IMR-90 (cell line): ENCODE measurements around the gene BTG3. TPM values are rescaled to one million over a fixed set of nuclear protein-coding genes. Genes with fewer than 3 reads are reported as not detected.

Source experiments
- ATAC-seq: fragments of 200-7000 bp; cut with Tn5 transposase; 2 replicates; pipeline ENCODE4 v1.9.1; 2020; ENCODE audit warnings: low read depth, mild to moderate bottlenecking, moderate library complexity
- BruUV-seq: library from RNA; stranded (reverse); fragments of 400-500 nt; replicated peaks from 2 replicates; lab custom pipeline; 2021; lab: Mats Ljungman, UMichigan
- CTCF ChIA-PET: fragments of 300-600 bp; formaldehyde crosslinking; extraction: SDS; loops from one replicate; lab custom pipeline; 2021; ENCODE audit warnings: antibody characterized with exemption; lab: Yijun Ruan, JAX
- POLR2A ChIA-PET: fragments of 300-600 bp; sonication (Branson Sonifier 250); formaldehyde crosslinking; loops from one replicate; lab custom pipeline; 2022; ENCODE audit warnings: antibody characterized with exemption; ENCODE audit not compliant: unreplicated experiment; lab: Charles Lee
- DNase-seq: peaks from one replicate; pipeline ENCODE4 v3.0.0; 2013
- H2AFZ ChIP-seq: replicated peaks from 2 replicates; pipeline ENCODE3; 2013; ENCODE audit warnings: low read length, mild to moderate bottlenecking; ENCODE audit not compliant: poor library complexity
- H2AK5ac ChIP-seq: 2 replicates; pipeline ENCODE4 v1.6.1; 2013; ENCODE audit warnings: low read depth, low read length, inconsistent platforms
- H2AK9ac ChIP-seq: replicated peaks from 2 replicates; pipeline ENCODE3; 2013; ENCODE audit warnings: mild to moderate bottlenecking, low read depth, low read length, moderate library complexity; ENCODE audit not compliant: poor library complexity
- H2BK120ac ChIP-seq: 2 replicates; pipeline ENCODE4 v1.6.1; 2013; ENCODE audit warnings: low read depth, low read length, inconsistent platforms
- H2BK15ac ChIP-seq: 3 replicates; pipeline ENCODE4 v1.6.1; 2013; ENCODE audit warnings: low read depth, low read length, inconsistent platforms
- H2BK20ac ChIP-seq: 2 replicates; pipeline ENCODE4 v1.6.1; 2013; ENCODE audit warnings: low read depth, mild to moderate bottlenecking, inconsistent platforms, low read length, moderate library complexity
- H2BK5ac ChIP-seq: 2 replicates; pipeline ENCODE4 v1.6.1; 2013; ENCODE audit warnings: mild to moderate bottlenecking, low read depth, low read length, inconsistent platforms; ENCODE audit not compliant: poor library complexity, severe bottlenecking
- H3K14ac ChIP-seq: replicated peaks from 2 replicates; pipeline ENCODE4 v1.6.1; 2013; ENCODE audit warnings: low read depth, low read length, inconsistent platforms
- H3K18ac ChIP-seq: 2 replicates; pipeline ENCODE4 v1.6.1; 2013; ENCODE audit warnings: low read depth, low read length, control low read depth
- H3K23ac ChIP-seq: 2 replicates; pipeline ENCODE4 v1.6.1; 2013; ENCODE audit warnings: low read depth, low read length, inconsistent platforms
- H3K27ac ChIP-seq: 2 replicates; pipeline ENCODE4 v1.5.1; 2013; ENCODE audit warnings: mild to moderate bottlenecking, control low read depth, low read length; ENCODE audit not compliant: insufficient read depth
- H3K27me3 ChIP-seq: 2 replicates; pipeline ENCODE4 v1.6.1; 2013; ENCODE audit warnings: low read length; ENCODE audit not compliant: control insufficient read depth, insufficient read depth
- H3K36me3 ChIP-seq: 2 replicates; pipeline ENCODE4 v1.6.1; 2013; ENCODE audit warnings: low read length, mixed read lengths; ENCODE audit not compliant: control insufficient read depth, insufficient read depth
- H3K4ac ChIP-seq: 2 replicates; pipeline ENCODE4 v1.6.1; 2013; ENCODE audit warnings: low read depth, low read length, inconsistent platforms
- H3K4me1 ChIP-seq: 2 replicates; pipeline ENCODE4 v1.6.1; 2013; ENCODE audit warnings: low read length, mixed read lengths; ENCODE audit not compliant: control insufficient read depth, insufficient read depth
- H3K4me2 ChIP-seq: 2 replicates; pipeline ENCODE4 v1.6.1; 2013; ENCODE audit warnings: low read depth, mild to moderate bottlenecking, control low read depth, low read length, moderate library complexity
- H3K4me3 ChIP-seq: 2 replicates; pipeline ENCODE4 v1.5.1; 2013; ENCODE audit warnings: low read depth, mild to moderate bottlenecking, control low read depth, low read length, moderate library complexity; ENCODE audit not compliant: insufficient read depth
- H3K56ac ChIP-seq: 2 replicates; pipeline ENCODE4 v1.6.1; 2013; ENCODE audit warnings: low read length, inconsistent platforms; ENCODE audit not compliant: insufficient read depth; ENCODE audit errors: extremely low read depth
- H3K79me1 ChIP-seq, 2 experiments: 2 replicates each; pipeline ENCODE4 v1.6.1; 2013; ENCODE audit warnings: low read length in 2 of 2, inconsistent platforms in 1 of 2, low read depth in 1 of 2
- H3K9ac ChIP-seq: 2 replicates; pipeline ENCODE4 v1.6.1; 2013; ENCODE audit warnings: low read depth, low read length, control low read depth
- H3K9me1 ChIP-seq: 2 replicates; pipeline ENCODE4 v1.6.1; 2013; ENCODE audit warnings: low read length, inconsistent platforms; ENCODE audit not compliant: insufficient read depth
- H3K9me3 ChIP-seq: 2 replicates; pipeline ENCODE4 v1.6.1; 2013; ENCODE audit warnings: low read length; ENCODE audit not compliant: control insufficient read depth, insufficient read depth
- H4K20me1 ChIP-seq: 2 replicates; pipeline ENCODE4 v1.6.1; 2013; ENCODE audit warnings: low read length, inconsistent platforms; ENCODE audit not compliant: insufficient read depth
- H4K5ac ChIP-seq: 2 replicates; pipeline ENCODE4 v1.6.1; 2013; ENCODE audit warnings: mild to moderate bottlenecking, low read depth, low read length, control low read depth
- H4K8ac ChIP-seq, 2 experiments: 2 replicates each; pipeline ENCODE4 v1.6.1; 2013; ENCODE audit warnings: low read depth in 2 of 2, low read length in 2 of 2, control low read depth in 1 of 2, inconsistent platforms in 1 of 2
- H4K91ac ChIP-seq: 2 replicates; pipeline ENCODE4 v1.6.1; 2013; ENCODE audit warnings: low read depth, low read length, inconsistent platforms; ENCODE audit not compliant: insufficient read depth
- BHLHE40 ChIP-seq: fragments of 150-350 bp; IDR thresholded peaks from 2 replicates; pipeline ENCODE4 v1.6.1; 2016; ENCODE audit warnings: mild to moderate bottlenecking, low read depth, low read length
- CEBPB ChIP-seq: IDR thresholded peaks from 2 replicates; pipeline ENCODE4 v1.6.1; 2012; ENCODE audit warnings: low read depth, low read length, improper control_type of control experiment
- MAFK ChIP-seq: IDR thresholded peaks from 2 replicates; pipeline ENCODE4 v1.6.1; 2012; ENCODE audit warnings: low read depth, low read length, improper control_type of control experiment
- POLR2A ChIP-seq: IDR thresholded peaks from 2 replicates; pipeline ENCODE4 v1.6.1; 2012; ENCODE audit warnings: mild to moderate bottlenecking, low read depth, low read length
- RAD21 ChIP-seq: IDR thresholded peaks from 2 replicates; pipeline ENCODE4 v1.6.1; 2012; ENCODE audit warnings: low read length, improper control_type of control experiment
- RCOR1 ChIP-seq: IDR thresholded peaks from 2 replicates; pipeline ENCODE4 v1.6.1; 2012; ENCODE audit warnings: mild to moderate bottlenecking, low read length, improper control_type of control experiment; ENCODE audit not compliant: insufficient replicate concordance
- RFX5 ChIP-seq: IDR thresholded peaks from 2 replicates; pipeline ENCODE4 v1.8.0; 2012; ENCODE audit warnings: low read depth, mild to moderate bottlenecking, low read length, moderate library complexity
- SMC3 ChIP-seq: fragments of 150-350 bp; IDR thresholded peaks from 2 replicates; pipeline ENCODE4 v1.6.1; 2016; ENCODE audit warnings: low read depth, mild to moderate bottlenecking, antibody characterized with exemption, low read length, moderate library complexity
- WGBS, 2 experiments: methylation state at CpG; one replicate each; pipeline versions ENCODE4 v1.1.5 to v1.1.7; 2013; ENCODE audit warnings: missing lambda C conversion rate in 2 of 2; ENCODE audit not compliant: insufficient read length in 1 of 2; ENCODE audit errors: extremely low coverage in 2 of 2; 5-methylcytosine and 5-hydroxymethylcytosine counted together
- dilution Hi-C: fragments of 300-500 bp; cut with HindIII; formaldehyde crosslinking; loops from one replicate; pipeline ENCODE4 v1.14.3; 2018; ENCODE audit warnings: low sequenced_read_pairs; ENCODE audit not compliant: unreplicated experiment
- in situ Hi-C: fragments of 300-500 bp; cut with MboI; formaldehyde crosslinking; loops from 3 replicates; pipeline ENCODE4 v1.14.3; 2019; ENCODE audit warnings: low sequenced_read_pairs, inconsistent platforms, mixed read lengths
- intact Hi-C: fragments of 100-400 bp; cut with micrococcal nuclease; formaldehyde crosslinking; loops from 2 replicates; pipeline ENCODE4 v1.10.0; 2022
- polyA plus RNA-seq, 3 experiments: library from polyadenylated mRNA; depleted of rRNA; stranded (reverse); fragments of >200 nt; gene quantifications; 2 replicates each; pipeline ENCODE4 v1.2.3, GENCODE V29; 2012; ENCODE audit warnings: low replicate concordance in 1 of 3
- total RNA-seq: library from RNA; depleted of rRNA; stranded (reverse); fragments of >200 nt; gene quantifications from 2 replicates; pipeline ENCODE4 v1.2.3, GENCODE V29; 2012

Gene BTG3
- total and polyA plus RNA-seq, 2 of the 4 experiments (the other 2 are of a cell fraction), result 22.4 to 38.1 TPM

DNA sequence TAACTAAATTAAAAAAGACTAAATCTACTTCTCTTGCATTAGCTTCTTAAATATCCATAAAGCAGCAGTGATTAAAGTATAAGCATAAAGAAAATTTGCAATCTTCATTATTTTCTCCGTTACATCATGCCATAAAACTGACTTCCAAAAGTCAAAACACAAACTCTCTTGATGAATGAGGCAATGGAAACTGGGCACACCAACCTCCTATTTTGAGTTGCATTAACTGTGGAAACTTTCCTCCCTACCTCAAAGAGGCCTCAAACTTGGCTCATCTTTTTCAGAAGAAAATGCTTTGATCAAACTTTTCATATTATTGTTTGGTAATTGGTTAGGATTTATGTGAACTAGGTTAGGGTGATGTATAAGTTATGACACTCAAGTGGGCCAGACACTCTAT, 4.1 kb upstream of the BTG3 start:
- dilution Hi-C loops (no loop called here), intact Hi-C loops (loop anchor here (10.0 kb wide), 1 partner anchor 228 kb away; no protein-coding TSS in a partner anchor)
- H3K14ac ChIP-seq, result no peak overlapping the region

More for the DNA sequence above, 4.1 kb upstream of the BTG3 start:
- Histone ChIP-seq H2AK5ac (no peak overlapping the region), H2AFZ (no peak overlapping the region), H3K9ac (no peak overlapping the region), H3K56ac (no peak overlapping the region), H2BK5ac (no peak overlapping the region), H4K20me1 (no peaks in the 10 kb centered on the region), H3K4me1 (no peaks in the 10 kb centered on the region; the same call in 1 of the 2 replicates), H3K18ac (no peak overlapping the region), H3K9me3 (no peaks in the 10 kb centered on the region), H3K4me2 (no peak overlapping the region), H4K5ac (no peak overlapping the region), H3K9me1 (no peaks in the 10 kb centered on the region; the same call in 1 of the 2 replicates), H2BK15ac (no peak overlapping the region), H2BK120ac (no peak overlapping the region), H4K8ac (no peak overlapping the region), H3K4me3 (no peak overlapping the region), H3K27ac (no peak overlapping the region), H2AK9ac (no peak overlapping the region), H3K36me3 (no peaks in the 10 kb centered on the region), H3K23ac (no peak overlapping the region), H3K27me3 (no peaks in the 10 kb centered on the region), H3K4ac (no peak overlapping the region), H2BK20ac (no peak overlapping the region), H3K79me1 (peaks cover 0 to 3% of the 10 kb centered on the region in 2 experiments; a peak in 1 of 4 replicates), H4K91ac (no peak overlapping the region)
- TF ChIP-seq POLR2A (no peak), BHLHE40 (no peak), RFX5 (no peak), SMC3 (no peak), MAFK (no peak), RAD21 (no peak), RCOR1 (no peak), CEBPB (no peak)
- BruUV-seq, result no TSS peak
- CTCF ChIA-PET, result no interaction called here
- no CpG with 5 or more reads among the region's 1 CpG for WGBS, 2 experiments
- in situ Hi-C loops, result no loop called here
- POLR2A ChIA-PET, result no interaction called here
- ATAC-seq, result no peak
- no peak for DNase-seq
